Neuronal stem cell (in vitro differentiated cells): ENCODE data around the gene CAMK1D.

Source experiments
- DNase-seq: peaks from one replicate; pipeline ENCODE4 v3.0.0-alpha.2; 2013; ENCODE audit warnings: low spot score
- H2AFZ ChIP-seq: one replicate; pipeline ENCODE4 v1.6.1; 2013; ENCODE audit warnings: mild to moderate bottlenecking, low read length, inconsistent platforms
- H2AK5ac ChIP-seq: 2 replicates; pipeline ENCODE4 v1.6.1; 2013; ENCODE audit warnings: low read depth, mild to moderate bottlenecking, inconsistent platforms, low read length, moderate library complexity, mixed read lengths
- H2BK120ac ChIP-seq: 2 replicates; pipeline ENCODE4 v1.6.1; 2013; ENCODE audit warnings: low read depth, mild to moderate bottlenecking, inconsistent platforms, low read length, moderate library complexity, mixed read lengths
- H2BK12ac ChIP-seq: one replicate; pipeline ENCODE4 v1.6.1; 2013; ENCODE audit warnings: low read length, inconsistent platforms
- H2BK15ac ChIP-seq: 2 replicates; pipeline ENCODE4 v1.6.1; 2013; ENCODE audit warnings: mild to moderate bottlenecking, low read length, inconsistent platforms, mixed read lengths
- H2BK5ac ChIP-seq: one replicate; pipeline ENCODE4 v1.6.1; 2013; ENCODE audit warnings: inconsistent platforms, mild to moderate bottlenecking, low read length, moderate library complexity
- H3K14ac ChIP-seq: one replicate; pipeline ENCODE4 v1.6.1; 2013; ENCODE audit warnings: low read length, inconsistent platforms
- H3K18ac ChIP-seq: 2 replicates; pipeline ENCODE4 v1.6.1; 2013; ENCODE audit warnings: low read length, inconsistent platforms
- H3K23ac ChIP-seq: 2 replicates; pipeline ENCODE4 v1.6.1; 2013; ENCODE audit warnings: low read depth, mild to moderate bottlenecking, mixed read lengths, low read length, inconsistent platforms; ENCODE audit not compliant: poor library complexity
- H3K27ac ChIP-seq: replicated peaks from 3 replicates; pipeline ENCODE4 v1.5.1; 2013; ENCODE audit warnings: low read length, inconsistent platforms
- H3K27me3 ChIP-seq, 3 experiments: 2 replicates each; pipeline ENCODE4 v1.6.1; 2013; ENCODE audit warnings: low read length in 3 of 3, mild to moderate bottlenecking in 2 of 3, inconsistent platforms in 1 of 3, low read depth in 1 of 3, mixed read lengths in 1 of 3, moderate library complexity in 1 of 3; ENCODE audit not compliant: control insufficient read depth in 3 of 3, insufficient read depth in 3 of 3
- H3K36me3 ChIP-seq, 2 donors: replicated peaks in 1 of 2; 2 replicates each; pipeline ENCODE4 v1.6.1; 2013; ENCODE audit warnings: low read length in 2 of 2; ENCODE audit not compliant: control insufficient read depth in 2 of 2, insufficient read depth in 2 of 2
- H3K4ac ChIP-seq: 2 replicates; pipeline ENCODE4 v1.6.1; 2013; ENCODE audit warnings: inconsistent platforms, mild to moderate bottlenecking, low read length, moderate library complexity
- H3K4me1 ChIP-seq, 2 donors: 1 replicate in 1 of 2; 2 replicates in 1 of 2; pipeline ENCODE4 v1.6.1; 2013; ENCODE audit warnings: low read length in 2 of 2, low read depth in 1 of 2; ENCODE audit not compliant: control insufficient read depth in 2 of 2, insufficient read depth in 1 of 2
- H3K4me2 ChIP-seq: one replicate; pipeline ENCODE4 v1.6.1; 2013; ENCODE audit warnings: mild to moderate bottlenecking, low read length, inconsistent platforms; ENCODE audit not compliant: insufficient read depth, poor library complexity, severe bottlenecking
- H3K4me3 ChIP-seq, 2 donors: 2 replicates each; pipeline ENCODE4 v1.5.1; 2013; ENCODE audit warnings: low read length in 2 of 2, mild to moderate bottlenecking in 2 of 2, inconsistent platforms in 1 of 2, moderate library complexity in 1 of 2
- H3K79me1 ChIP-seq: one replicate; pipeline ENCODE4 v1.6.1; 2013; ENCODE audit warnings: low read depth, mild to moderate bottlenecking, inconsistent platforms, low read length, moderate library complexity
- H3K9ac ChIP-seq: one replicate; pipeline ENCODE4 v1.6.1; 2013; ENCODE audit warnings: mild to moderate bottlenecking, low read depth, low read length, inconsistent platforms; ENCODE audit not compliant: poor library complexity
- H3K9me3 ChIP-seq, 2 donors: replicated peaks in 1 of 2; 2 replicates each; pipeline versions ENCODE3 to v1.6.1; 2013; ENCODE audit warnings: low read length in 2 of 2, mild to moderate bottlenecking in 2 of 2, inconsistent platforms in 1 of 2, low read depth in 1 of 2, mixed read lengths in 1 of 2, moderate library complexity in 1 of 2; ENCODE audit not compliant: control insufficient read depth in 2 of 2, insufficient read depth in 1 of 2
- H4K8ac ChIP-seq: one replicate; pipeline ENCODE4 v1.6.1; 2013; ENCODE audit warnings: low read depth, mild to moderate bottlenecking, inconsistent platforms, low read length, moderate library complexity
- H4K91ac ChIP-seq: one replicate; pipeline ENCODE4 v1.6.1; 2013; ENCODE audit warnings: low read length, low read depth, mild to moderate bottlenecking, inconsistent platforms; ENCODE audit not compliant: poor library complexity
- WGBS, 2 donors: extraction: QIAGEN DNeasy Blood & Tissue Kit; methylation state at CpG; one replicate each; pipeline ENCODE4 v1.1.7; 2013; ENCODE audit warnings: missing lambda C conversion rate in 2 of 2, mixed read lengths in 1 of 2; ENCODE audit not compliant: insufficient read length in 2 of 2, insufficient replicate concordance in 1 of 2; ENCODE audit errors: extremely low coverage in 2 of 2; 5-methylcytosine and 5-hydroxymethylcytosine counted together

Gene CAMK1D

DNA sequence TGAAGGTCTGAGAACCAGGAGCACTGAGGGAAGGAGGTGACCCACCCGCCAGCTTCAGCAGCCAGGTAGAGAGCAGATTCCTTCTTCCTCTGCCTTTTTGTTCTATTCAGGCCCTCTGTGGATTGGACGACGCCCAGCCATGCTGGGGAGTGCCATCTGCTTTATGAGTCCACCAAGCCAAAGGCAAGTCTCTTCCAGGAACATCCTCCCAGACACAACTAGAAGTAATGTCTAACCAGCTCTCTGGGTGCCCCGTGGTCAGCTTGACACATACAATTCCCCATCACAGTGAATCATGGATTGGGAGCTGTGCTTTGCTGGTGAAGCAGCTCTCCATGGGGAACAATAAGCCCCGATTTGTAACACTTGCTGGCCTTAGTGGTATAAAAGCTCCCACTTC is 526.9 kb downstream of the CAMK1D start:
- H2AK5ac ChIP-seq = no peak overlapping the region
- no peak overlapping the region for H3K9ac ChIP-seq
- WGBS, 2 donors = no CpG with 5 or more reads among the region's 5 CpGs
- H3K23ac ChIP-seq = no peak overlapping the region
- H3K4me3 ChIP-seq = no peak overlapping the region
- no peak overlapping the region for H3K4ac ChIP-seq
- DNase-seq = no peak
- H3K27me3 ChIP-seq = no peaks in the 10 kb centered on the region
- H2BK120ac ChIP-seq = no peak overlapping the region
- H2BK5ac ChIP-seq = no peak overlapping the region
- H3K14ac ChIP-seq = no peak overlapping the region
- H3K18ac ChIP-seq = no peak overlapping the region
- no peak overlapping the region for H2BK15ac ChIP-seq
- H2BK12ac ChIP-seq = no peak overlapping the region
- no peaks in the 10 kb centered on the region for H3K79me1 ChIP-seq
- no peaks in the 10 kb centered on the region for H3K4me1 ChIP-seq
- H3K36me3 ChIP-seq = no peaks in the 10 kb centered on the region
- no peaks in the 10 kb centered on the region for H3K9me3 ChIP-seq
- H2AFZ ChIP-seq = no peak overlapping the region
- no peak overlapping the region for H3K4me2 ChIP-seq
- no peak overlapping the region for H4K8ac ChIP-seq
- H4K91ac ChIP-seq = no peak overlapping the region
- no peak overlapping the region for H3K27ac ChIP-seq

DNA sequence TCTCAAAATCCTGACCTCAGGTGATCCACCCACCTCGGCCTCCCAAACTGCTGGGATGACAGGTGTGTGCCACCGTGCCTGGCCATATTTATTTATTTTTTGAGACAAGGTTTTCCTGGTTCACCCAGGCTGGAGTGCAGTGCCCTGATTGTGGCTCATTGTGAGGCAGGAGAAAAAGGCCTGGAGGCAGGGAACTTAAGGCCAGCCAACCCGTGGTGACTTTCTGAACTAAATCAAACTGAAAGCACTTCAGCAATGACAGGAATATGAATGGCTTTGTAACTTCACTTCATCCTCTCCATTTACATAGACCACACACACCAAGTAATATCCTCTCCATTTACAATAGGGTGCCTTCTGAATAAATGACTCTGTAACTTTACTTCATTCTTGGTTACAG is 527.8 kb downstream of the CAMK1D start:
- WGBS, 2 donors = no CpG with 5 or more reads among the region's 3 CpGs
- Histone ChIP-seq H3K14ac (no peak overlapping the region), H3K4ac (no peak overlapping the region), H3K4me2 (no peak overlapping the region), H3K9me3 (no peaks in the 10 kb centered on the region), H3K4me1 (no peaks in the 10 kb centered on the region), H2BK15ac (no peak overlapping the region), H3K27me3 (no peaks in the 10 kb centered on the region), H2BK12ac (no peak overlapping the region), H4K8ac (no peak overlapping the region), H3K23ac (no peak overlapping the region), H3K27ac (no peak overlapping the region), H3K79me1 (no peaks in the 10 kb centered on the region), H3K18ac (no peak overlapping the region), H4K91ac (no peak overlapping the region), H3K4me3 (no peak overlapping the region), H2BK120ac (no peak overlapping the region), H2BK5ac (no peak overlapping the region), H3K36me3 (no peaks in the 10 kb centered on the region), H2AFZ (no peak overlapping the region), H3K9ac (no peak overlapping the region), H2AK5ac (no peak overlapping the region)
- DNase-seq = no peak

DNA sequence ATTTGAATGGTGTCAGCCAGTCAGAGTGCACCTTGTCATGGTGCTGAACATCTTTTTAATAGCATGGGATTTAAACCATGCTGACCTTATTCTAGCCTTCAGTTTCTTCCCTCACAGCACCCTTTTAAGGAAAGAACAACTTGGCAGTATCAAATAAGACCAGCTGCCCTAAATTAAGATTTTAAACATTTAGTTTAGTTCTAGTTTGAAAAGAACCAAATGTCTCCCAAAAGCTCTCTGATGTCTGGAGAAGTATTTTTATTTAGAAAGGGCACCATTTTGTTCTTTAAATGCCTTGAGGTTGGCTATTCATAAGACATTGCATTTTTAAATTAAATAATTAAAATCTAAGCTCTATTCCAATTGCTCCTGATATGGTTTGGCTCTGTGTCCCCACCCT is 531.1 kb downstream of the CAMK1D start:
- Histone ChIP-seq H2BK15ac (no peak overlapping the region), H3K4me3 (no peak overlapping the region), H3K14ac (no peak overlapping the region), H3K4ac (no peak overlapping the region), H2BK12ac (no peak overlapping the region), H4K91ac (no peak overlapping the region), H4K8ac (no peak overlapping the region), H3K9me3 (no peaks in the 10 kb centered on the region), H2BK120ac (no peak overlapping the region), H3K4me2 (no peak overlapping the region), H2AFZ (no peak overlapping the region), H3K36me3 (no peaks in the 10 kb centered on the region), H3K23ac (no peak overlapping the region), H2AK5ac (no peak overlapping the region), H3K27ac (no peak overlapping the region), H3K4me1 (no peaks in the 10 kb centered on the region), H3K27me3 (no peaks in the 10 kb centered on the region), H2BK5ac (no peak overlapping the region), H3K18ac (no peak overlapping the region), H3K9ac (no peak overlapping the region), H3K79me1 (no peaks in the 10 kb centered on the region)
- DNase-seq = no peak

DNA sequence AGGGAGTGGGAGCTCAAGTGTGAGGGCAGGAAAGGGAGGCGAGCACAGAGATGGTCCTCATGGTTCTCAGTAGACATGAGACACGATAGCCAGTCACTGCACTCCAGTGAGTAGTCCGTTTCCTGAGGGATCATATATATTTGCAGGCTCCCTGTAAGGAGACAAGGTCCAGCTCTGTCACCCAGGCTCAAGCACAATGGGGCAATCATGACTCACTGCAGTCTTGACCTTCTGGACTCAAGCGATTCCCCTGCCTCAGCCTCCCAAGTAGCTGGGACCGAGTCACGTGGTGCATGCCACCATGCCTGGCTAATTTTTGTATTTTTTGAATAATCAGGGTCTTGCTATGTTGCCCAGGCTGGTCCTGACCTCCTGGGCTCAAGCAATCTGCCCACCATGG is 535.5 kb downstream of the CAMK1D start:
- Histone ChIP-seq H3K14ac (no peak overlapping the region), H3K27me3 (peaks cover 0 to 8% (median 0%) of the 10 kb centered on the region in 3 experiments), H3K4me2 (no peak overlapping the region), H3K18ac (no peak overlapping the region), H3K27ac (no peak overlapping the region), H2AFZ (no peak overlapping the region), H2BK5ac (no peak overlapping the region), H3K23ac (no peak overlapping the region), H3K9me3 (no peaks in the 10 kb centered on the region), H3K4me1 (no peaks in the 10 kb centered on the region), H3K9ac (no peak overlapping the region), H2AK5ac (no peak overlapping the region), H2BK120ac (no peak overlapping the region), H4K8ac (no peak overlapping the region), H2BK12ac (no peak overlapping the region), H4K91ac (no peak overlapping the region), H2BK15ac (no peak overlapping the region), H3K4me3 (no peak overlapping the region), H3K36me3 (no peaks in the 10 kb centered on the region), H3K4ac (no peak overlapping the region), H3K79me1 (no peaks in the 10 kb centered on the region)
- DNase-seq = no peak
- no CpG with 5 or more reads among the region's 6 CpGs for WGBS, 2 donors
